ENCODE measurements around the gene TBC1D8B.

DNA sequence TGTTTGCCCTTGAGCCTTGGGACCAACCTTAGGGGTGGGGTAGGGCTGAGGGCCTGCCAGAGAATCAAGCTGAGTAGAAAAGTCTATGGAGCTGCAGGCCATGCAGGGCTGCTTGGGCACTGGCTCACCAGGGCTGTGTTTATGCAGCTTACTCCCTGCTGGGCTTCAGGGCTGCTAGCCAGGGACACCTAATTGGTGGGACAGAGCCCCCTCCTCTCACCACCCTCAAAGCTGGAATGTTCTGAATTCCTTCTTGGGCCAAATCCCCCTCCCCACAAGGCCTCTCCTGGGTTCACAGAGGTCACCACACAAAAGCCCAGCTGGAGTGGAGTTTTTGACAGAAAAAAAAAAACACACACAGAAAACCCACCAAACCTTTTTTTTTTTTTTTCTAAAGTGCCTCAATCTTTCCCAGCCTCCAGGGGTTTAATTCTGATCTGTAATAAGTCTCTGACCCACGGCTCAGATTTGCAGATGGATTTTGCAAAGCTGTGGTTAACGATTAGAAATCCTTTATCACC is 117.5 kb downstream of the TBC1D8B start, which contains the start of gene CLDN2:
- TF ChIP-seq POLR2AphosphoS5 (IDR thresholded peaks at IDR 0.05) (no peak), EP300 (IDR thresholded peaks at IDR 0.05) (no peak)
- TF ChIP-seq, protein P1, sequence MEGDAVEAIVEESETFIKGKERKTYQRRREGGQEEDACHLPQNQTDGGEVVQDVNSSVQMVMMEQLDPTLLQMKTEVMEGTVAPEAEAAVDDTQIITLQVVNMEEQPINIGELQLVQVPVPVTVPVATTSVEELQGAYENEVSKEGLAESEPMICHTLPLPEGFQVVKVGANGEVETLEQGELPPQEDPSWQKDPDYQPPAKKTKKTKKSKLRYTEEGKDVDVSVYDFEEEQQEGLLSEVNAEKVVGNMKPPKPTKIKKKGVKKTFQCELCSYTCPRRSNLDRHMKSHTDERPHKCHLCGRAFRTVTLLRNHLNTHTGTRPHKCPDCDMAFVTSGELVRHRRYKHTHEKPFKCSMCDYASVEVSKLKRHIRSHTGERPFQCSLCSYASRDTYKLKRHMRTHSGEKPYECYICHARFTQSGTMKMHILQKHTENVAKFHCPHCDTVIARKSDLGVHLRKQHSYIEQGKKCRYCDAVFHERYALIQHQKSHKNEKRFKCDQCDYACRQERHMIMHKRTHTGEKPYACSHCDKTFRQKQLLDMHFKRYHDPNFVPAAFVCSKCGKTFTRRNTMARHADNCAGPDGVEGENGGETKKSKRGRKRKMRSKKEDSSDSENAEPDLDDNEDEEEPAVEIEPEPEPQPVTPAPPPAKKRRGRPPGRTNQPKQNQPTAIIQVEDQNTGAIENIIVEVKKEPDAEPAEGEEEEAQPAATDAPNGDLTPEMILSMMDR (IDR thresholded peaks at IDR 0.05), result no peak
